Heart right ventricle (tissue), 16 donors: Measurements from ENCODE around the gene FBXO24. TPM values are rescaled to one million over a fixed set of nuclear protein-coding genes. Genes with fewer than 3 reads are reported as not detected.
"Not testable (repeated sequence)": the region's sequence is repeated elsewhere in the genome, so short reads cannot be mapped to it uniquely, and the experiment has no call there.

ENCODE experiments used
- ATAC-seq, 8 donors: fragments of 200-7000 bp; cut with Tn5 transposase; one replicate each; pipeline ENCODE4 v1.9.1; 2020; ENCODE audit warnings: mild to moderate bottlenecking in 8 of 8, moderate library complexity in 8 of 8, moderate number of reproducible peaks in 1 of 8
- DNase-seq, 2 donors: peaks; one replicate each; pipeline ENCODE4 v3.0.0-alpha.2; 2020
- H3K27ac ChIP-seq, 10 donors: fragments of 200-600 bp; sonication (generic) in 2 of 10; one replicate each; pipeline versions ENCODE4 v1.5.0 to v1.8.0; 2020 to 2022; ENCODE audit warnings: mild to moderate bottlenecking in 3 of 10
- H3K27me3 ChIP-seq, 7 donors: fragments of 200-600 bp; one replicate each; pipeline ENCODE4 v1.8.0; 2021 to 2022; ENCODE audit warnings: mild to moderate bottlenecking in 2 of 7
- H3K36me3 ChIP-seq, 9 donors: fragments of 200-600 bp; sonication (generic) in 1 of 9; one replicate each; pipeline versions ENCODE4 v1.5.0 to v1.8.0; 2020 to 2022; ENCODE audit warnings: mild to moderate bottlenecking in 2 of 9
- H3K4me1 ChIP-seq, 9 donors: fragments of 200-600 bp; sonication (generic) in 1 of 9; one replicate each; pipeline versions ENCODE4 v1.5.0 to v1.8.0; 2020 to 2022; ENCODE audit warnings: mild to moderate bottlenecking in 4 of 9
- H3K4me3 ChIP-seq, 10 donors: fragments of 200-600 bp; sonication (generic) in 2 of 10; one replicate each; pipeline versions ENCODE4 v1.5.0 to v1.8.0; 2020 to 2022; ENCODE audit warnings: mild to moderate bottlenecking in 7 of 10, moderate library complexity in 2 of 10
- H3K9me3 ChIP-seq, 11 donors: fragments of 200-600 bp in 10 of 11; sonication (generic) in 2 of 11; one replicate each; pipeline versions ENCODE4 v1.5.0 to v1.8.0; 2013 to 2022; ENCODE audit warnings: mild to moderate bottlenecking in 2 of 11, control low read depth in 1 of 11, moderate library complexity in 1 of 11
- WGBS, 2 donors: extraction: QIAGEN DNeasy Blood & Tissue Kit; methylation state at CpG; one replicate each; pipeline ENCODE4 v1.1.7; 2013; ENCODE audit warnings: inconsistent platforms in 1 of 2; 5-methylcytosine and 5-hydroxymethylcytosine counted together
- intact Hi-C, 10 donors: fragments of 100-400 bp; cut with DNase I; formaldehyde crosslinking; loops; one replicate each; pipeline versions ENCODE4 v1.11.1 to v1.14.2; 2022
- polyA plus RNA-seq, 2 donors: library from polyadenylated mRNA; stranded (reverse); fragments of 200-250 nt; gene quantifications; one replicate each; pipeline ENCODE4 v1.2.3, GENCODE V29; 2013
- total RNA-seq, 10 donors: library from RNA; stranded (reverse); fragmentation: NEBNext Ultra II Directional in 3 of 10; extraction: Animal tissue kit (Norgen Biotek cat#: 25700) in 3 of 10; gene quantifications; one replicate each; pipeline versions ENCODE4 v1.2.1 to v1.2.4, GENCODE V29; 2021 to 2023
- TF ChIP-seq, protein P1 (sequence below), 9 donors: fragments of 200-600 bp; sonication (generic) in 2 of 9; IDR thresholded peaks; one replicate each; pipeline versions ENCODE4 v1.5.0 to v1.8.0; 2021 to 2022; ENCODE audit warnings: antibody characterized with exemption in 9 of 9, mild to moderate bottlenecking in 5 of 9, moderate library complexity in 1 of 9
- donor health status: Arrhythmogenic right ventricular cardiomyopathy.
- donor health status: ischemic (EF 13 %, LVEDD 7.1; RV severe dilation, severe dysfunction).
- donor health status: healthy with polysubstance abuse.
- donor health status: DM: no; HTN: yes; CAD: no.
- donor health status: DM: no; HTN: no; CAD: no.
- donor health status: ischemic (EF 25% LVEDD 6.9; RV normal size, moderate dysfunction).
- donor health status: ischemic (EF 25% LVEDD 5.7; RV mildly dilated, moderate dysfunction).
- donor health status: healthy.
- donor health status: DM: yes; HTN: yes; CAD: no.
- donor health status: Ischemic cardiomyopathy.
- donor health status: ischemic (EF 35%, LVEDD 5.7; RV mildly dilated, moderate dysfunction).
- donor health status: nonischemic (EF 11% LVEDD 7.7; RV severe dilation, severe dysfunction).
- donor health status: DM: yes; HTN: yes; CAD: no.
- donor health status: PGD.
- donor health status: ischemic (EF 29% LVEDD 5.4; RV normal size, mild dysfunction).
- donor health status: nonischemic (EF 23%, LVEDD 6.1; RV moderate dilation, normal function).

The FBXO24 gene
- total and polyA plus RNA-seq, 12 donors: 0.15 to 0.73 (median 0.40) TPM; not detected in 2

DNA sequence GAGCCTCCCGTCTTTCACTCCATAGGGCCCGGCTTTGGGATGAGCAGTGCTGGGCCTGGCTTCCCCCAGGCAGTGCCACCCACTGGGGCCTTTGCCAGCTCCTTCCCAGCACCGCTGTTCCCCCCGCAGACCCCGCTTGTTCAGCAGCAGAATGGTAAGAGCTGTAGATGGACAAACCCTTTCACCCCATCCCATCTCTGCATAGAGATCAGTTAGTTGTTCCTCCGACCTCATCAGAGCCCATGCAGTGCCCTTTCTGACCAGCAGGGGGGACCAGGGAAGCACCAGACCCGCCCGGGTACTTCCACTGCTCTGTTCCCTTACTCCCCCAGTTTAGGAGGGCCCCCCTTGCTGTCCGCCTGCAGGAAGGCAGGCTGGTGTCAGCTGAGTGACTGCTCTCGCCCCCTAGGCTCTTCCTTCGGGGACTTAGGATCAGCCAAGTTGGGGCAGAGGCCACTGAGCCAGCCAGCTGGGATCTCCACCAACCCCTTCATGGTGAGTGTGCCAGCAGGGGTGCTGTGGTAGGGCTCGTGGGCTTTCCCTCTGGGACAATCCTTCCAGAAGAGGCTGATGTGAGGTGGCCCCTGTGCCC, 22.2 kb upstream of the FBXO24 start:
- Histone ChIP-seq H3K4me1 (peaks cover 0 to 21% (median 4%) of the 10 kb centered on the region in 9 donors), H3K4me3 (no peak overlapping the region), H3K36me3 (peaks cover 0 to 35% (median 0%) of the 10 kb centered on the region in 9 donors), H3K27ac (no peak overlapping the region), H3K9me3 (no peaks in the 10 kb centered on the region), H3K27me3 (no peaks in the 10 kb centered on the region)
- 42 to 45% methylated on average over 12 of the region's 12 CpGs for WGBS, 2 donors
- TF ChIP-seq, protein P1, sequence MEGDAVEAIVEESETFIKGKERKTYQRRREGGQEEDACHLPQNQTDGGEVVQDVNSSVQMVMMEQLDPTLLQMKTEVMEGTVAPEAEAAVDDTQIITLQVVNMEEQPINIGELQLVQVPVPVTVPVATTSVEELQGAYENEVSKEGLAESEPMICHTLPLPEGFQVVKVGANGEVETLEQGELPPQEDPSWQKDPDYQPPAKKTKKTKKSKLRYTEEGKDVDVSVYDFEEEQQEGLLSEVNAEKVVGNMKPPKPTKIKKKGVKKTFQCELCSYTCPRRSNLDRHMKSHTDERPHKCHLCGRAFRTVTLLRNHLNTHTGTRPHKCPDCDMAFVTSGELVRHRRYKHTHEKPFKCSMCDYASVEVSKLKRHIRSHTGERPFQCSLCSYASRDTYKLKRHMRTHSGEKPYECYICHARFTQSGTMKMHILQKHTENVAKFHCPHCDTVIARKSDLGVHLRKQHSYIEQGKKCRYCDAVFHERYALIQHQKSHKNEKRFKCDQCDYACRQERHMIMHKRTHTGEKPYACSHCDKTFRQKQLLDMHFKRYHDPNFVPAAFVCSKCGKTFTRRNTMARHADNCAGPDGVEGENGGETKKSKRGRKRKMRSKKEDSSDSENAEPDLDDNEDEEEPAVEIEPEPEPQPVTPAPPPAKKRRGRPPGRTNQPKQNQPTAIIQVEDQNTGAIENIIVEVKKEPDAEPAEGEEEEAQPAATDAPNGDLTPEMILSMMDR (IDR thresholded peaks at IDR 0.05): peak; percentile 88 to 98 (median 94)
- intact Hi-C loops: loop anchor here in 9 of 10 donors (2.0 to 5.0 kb wide), 4 partner anchors 97 to 163 kb away; partner anchors contain the start of gene GIGYF1 (in 6 of the 9)
- DNase-seq (peak; percentile 82 to 83), ATAC-seq (peak; percentile 41 to 78 (median 62))

DNA sequence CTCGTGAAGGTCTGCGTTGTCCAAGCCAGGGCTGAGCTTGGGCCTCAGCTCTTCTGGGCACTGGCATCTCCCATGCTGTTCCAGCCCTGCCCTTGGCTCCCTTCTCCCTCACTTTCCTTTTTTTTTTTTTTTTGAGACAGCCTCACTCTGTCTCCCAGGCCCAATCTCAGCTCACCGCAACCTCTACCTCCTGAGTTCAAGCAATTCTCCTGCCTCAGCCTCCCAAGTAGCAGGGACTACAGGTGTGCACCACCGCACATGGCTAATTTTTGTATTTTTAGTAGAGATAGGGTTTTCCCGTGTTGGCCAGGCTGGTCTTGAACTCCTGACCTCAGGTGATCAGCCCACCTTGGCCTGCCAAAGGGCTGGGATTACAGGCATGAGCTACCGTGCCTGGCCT, 21.7 kb upstream of the FBXO24 start:
- not testable (repeated sequence) for DNase-seq, H3K27ac ChIP-seq, H3K27me3 ChIP-seq, H3K9me3 ChIP-seq, H3K4me3 ChIP-seq
- 92 to 93% methylated on average over 6 of the region's 6 CpGs for WGBS, 2 donors
- H3K36me3 ChIP-seq: peaks cover 0 to 32% (median 0%) of the 10 kb centered on the region in 9 donors
- intact Hi-C loops: loop anchor here in 8 of 10 donors (2.0 to 5.0 kb wide), 4 partner anchors 97 to 163 kb away; partner anchors contain the start of gene GIGYF1 (in 6 of the 8)
- peak in 1 of 8 donors; percentile 1 for ATAC-seq
- H3K4me1 ChIP-seq: peaks cover 0 to 20% (median 5%) of the 10 kb centered on the region in 9 donors

DNA sequence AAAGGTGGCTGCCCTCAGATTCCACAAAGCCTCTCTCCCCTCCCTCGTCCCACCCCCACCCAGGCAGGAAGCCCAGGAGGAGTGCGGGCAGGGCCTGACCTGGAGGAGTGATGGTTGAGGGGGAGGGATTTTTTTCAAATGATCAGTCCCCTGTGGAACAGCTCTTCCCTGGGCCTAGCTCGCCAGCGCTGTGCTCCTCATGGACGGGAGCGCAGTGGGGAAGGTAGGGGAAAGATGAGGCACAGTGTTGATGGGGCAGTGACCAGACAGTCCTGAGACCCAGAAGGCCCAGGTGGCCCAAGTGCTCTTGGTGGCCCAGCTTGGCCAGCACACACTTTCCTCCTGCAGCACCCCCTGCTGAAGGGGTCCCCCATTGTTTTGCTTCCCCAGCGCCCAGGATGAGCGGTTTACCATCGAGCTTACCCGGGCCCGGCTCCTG, 21.0 kb upstream of the FBXO24 start:
- no peaks in the 10 kb centered on the region for H3K9me3 ChIP-seq
- H3K4me1 ChIP-seq: peaks cover 0 to 22% (median 10%) of the 10 kb centered on the region in 9 donors
- intact Hi-C loops: loop anchor here in 3 of 10 donors (2.0 to 5.0 kb wide), 2 partner anchors 126 to 127 kb away; partner anchors contain the start of gene GIGYF1 (in 2 of the 3)
- WGBS, 2 donors: 93 to 96% methylated on average over 11 of the region's 11 CpGs
- no peak for DNase-seq
- no peak for ATAC-seq
- no peak overlapping the region for H3K4me3 ChIP-seq
- no peak overlapping the region for H3K27ac ChIP-seq
- H3K27me3 ChIP-seq: peaks cover 0 to 6% (median 0%) of the 10 kb centered on the region in 7 donors
- TF ChIP-seq, protein P1 (IDR thresholded peaks at IDR 0.05): no peak
- peaks cover 0 to 30% (median 0%) of the 10 kb centered on the region in 9 donors for H3K36me3 ChIP-seq

DNA sequence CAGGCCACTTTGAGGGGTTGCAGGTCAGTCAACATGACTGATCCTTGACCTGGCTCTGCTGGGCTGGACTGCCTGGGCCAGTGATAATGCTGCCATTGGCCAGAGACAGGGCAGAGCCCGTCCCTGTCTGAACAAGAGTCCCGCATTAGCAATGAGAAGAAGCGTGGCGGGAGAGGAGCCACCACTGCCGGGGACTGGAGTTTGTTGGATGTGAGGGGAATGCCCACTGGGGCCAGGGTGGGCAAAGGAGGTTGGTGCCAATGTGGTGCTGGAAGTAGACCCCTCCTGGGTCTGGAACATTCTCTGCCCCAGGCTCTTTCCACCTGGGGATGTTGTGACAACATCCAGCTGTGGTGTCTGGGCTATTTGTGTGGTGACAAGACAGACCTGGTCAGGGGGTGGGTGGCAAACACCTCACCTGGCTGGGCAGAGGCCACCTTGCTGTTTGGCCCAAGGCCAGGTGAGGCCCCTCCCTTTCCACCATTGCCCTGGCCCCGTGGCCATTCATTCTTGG, 20.1 kb upstream of the FBXO24 start:
- 90 to 93% methylated on average over 6 of the region's 6 CpGs for WGBS, 2 donors
- Histone ChIP-seq H3K36me3 (peaks cover 0 to 25% (median 0%) of the 10 kb centered on the region in 9 donors), H3K27ac (no peak overlapping the region), H3K4me1 (peaks cover 0 to 31% (median 15%) of the 10 kb centered on the region in 9 donors), H3K4me3 (no peak overlapping the region), H3K27me3 (peaks cover 0 to 15% (median 0%) of the 10 kb centered on the region in 7 donors), H3K9me3 (no peaks in the 10 kb centered on the region)
- TF ChIP-seq, protein P1 (IDR thresholded peaks at IDR 0.05): no peak
- ATAC-seq (no peak), DNase-seq (no peak)
- intact Hi-C loops: loop anchor here in 2 of 10 donors (5.0 kb wide), 1 partner anchor 126 kb away; the partner anchor contains the start of gene GIGYF1 (in 2 of the 2)
